HG02938 (cell line): ENCODE measurements around the gene IGSF3.

Experiments
- ATAC-seq: cut with Tn5 transposase; IDR thresholded peaks from one replicate; pipeline ENCODE4 v1.9.1; 2021; ENCODE audit warnings: mild to moderate bottlenecking, moderate library complexity; ENCODE audit not compliant: unreplicated experiment

IGSF3 gene

DNA sequence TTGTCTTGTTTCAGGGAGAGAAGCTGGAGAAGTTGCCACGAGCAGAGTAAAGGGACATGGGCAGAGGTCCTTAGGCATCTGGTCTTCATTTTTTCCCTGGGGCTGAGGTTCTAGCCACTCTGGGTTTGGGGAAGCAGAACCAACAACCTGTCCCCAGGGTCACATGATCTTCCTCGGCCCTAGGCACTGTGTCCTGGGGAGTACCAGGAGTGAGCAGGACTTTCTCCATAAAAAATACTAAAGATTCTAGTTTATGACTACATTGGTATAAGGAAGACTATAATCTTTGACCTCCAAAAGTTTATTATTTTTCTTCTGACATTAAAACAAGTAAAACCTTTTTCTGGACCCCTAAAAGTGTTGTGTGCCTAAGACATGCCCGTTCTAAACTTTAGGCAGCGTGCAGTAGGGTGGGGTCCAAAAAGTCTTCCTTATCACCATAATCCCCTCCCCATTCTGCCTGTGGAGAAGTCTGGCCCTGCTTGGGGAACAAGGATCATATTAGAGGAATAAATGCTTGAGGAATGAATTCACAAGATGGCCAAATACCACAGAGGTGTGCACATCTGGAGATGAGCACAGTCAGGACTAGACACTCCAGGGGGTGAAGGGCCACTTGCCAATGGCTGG lies 19.3 kb upstream of the IGSF3 start:
- ATAC-seq: no peak

DNA sequence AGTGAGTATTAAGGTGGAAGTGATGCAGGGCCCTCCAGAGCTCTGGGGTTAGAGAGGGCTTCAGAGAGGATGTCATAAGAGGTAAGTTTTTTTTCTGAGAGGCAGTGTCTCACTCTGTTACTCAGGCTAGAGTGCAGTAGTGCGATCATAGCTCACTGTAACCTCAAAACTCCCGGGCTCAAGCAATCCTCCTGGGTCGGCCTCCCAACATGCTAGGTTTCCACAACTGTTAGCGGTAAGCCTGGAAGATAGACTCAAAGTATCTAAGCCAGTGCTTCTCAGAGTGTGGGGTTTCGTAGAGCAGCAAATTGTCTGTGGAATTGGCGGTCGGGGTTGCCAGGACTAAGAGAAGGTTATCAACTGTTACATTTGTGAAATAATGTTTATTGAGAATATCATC lies 18.6 kb upstream of the IGSF3 start:
- no peak for ATAC-seq

- no peak for ATAC-seq
Observed at GRCh38 chr1:116684575-116684974, 17.0 kb upstream of the IGSF3 start.

DNA sequence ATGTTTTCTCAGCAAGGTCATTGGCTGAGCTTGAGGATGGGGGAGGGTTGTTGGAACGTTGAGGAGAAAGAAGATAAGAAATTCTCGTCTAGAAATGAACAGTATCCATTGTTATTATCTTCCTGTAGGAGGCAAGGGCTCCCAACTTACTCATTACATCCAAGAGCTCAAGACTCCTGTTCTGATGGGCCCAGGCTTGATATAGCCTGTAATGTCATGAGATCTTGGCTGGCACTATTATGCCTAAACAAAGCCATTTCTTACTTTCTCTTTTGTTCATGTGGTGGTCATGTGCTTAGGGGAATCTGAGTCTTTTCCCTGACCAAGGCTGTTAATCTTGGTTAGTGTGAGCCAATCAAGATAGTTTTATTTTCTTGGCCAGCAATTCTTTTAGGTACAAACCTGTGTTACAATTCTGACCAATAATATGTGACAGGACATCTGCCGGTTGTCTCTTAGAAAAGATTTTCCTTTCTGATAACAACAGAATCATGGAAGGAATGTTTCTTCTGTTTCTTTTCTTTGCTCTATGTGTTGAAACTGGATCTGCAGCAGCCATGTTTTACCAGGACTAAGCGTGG lies 15.2 kb upstream of the IGSF3 start:
- ATAC-seq: no peak

DNA sequence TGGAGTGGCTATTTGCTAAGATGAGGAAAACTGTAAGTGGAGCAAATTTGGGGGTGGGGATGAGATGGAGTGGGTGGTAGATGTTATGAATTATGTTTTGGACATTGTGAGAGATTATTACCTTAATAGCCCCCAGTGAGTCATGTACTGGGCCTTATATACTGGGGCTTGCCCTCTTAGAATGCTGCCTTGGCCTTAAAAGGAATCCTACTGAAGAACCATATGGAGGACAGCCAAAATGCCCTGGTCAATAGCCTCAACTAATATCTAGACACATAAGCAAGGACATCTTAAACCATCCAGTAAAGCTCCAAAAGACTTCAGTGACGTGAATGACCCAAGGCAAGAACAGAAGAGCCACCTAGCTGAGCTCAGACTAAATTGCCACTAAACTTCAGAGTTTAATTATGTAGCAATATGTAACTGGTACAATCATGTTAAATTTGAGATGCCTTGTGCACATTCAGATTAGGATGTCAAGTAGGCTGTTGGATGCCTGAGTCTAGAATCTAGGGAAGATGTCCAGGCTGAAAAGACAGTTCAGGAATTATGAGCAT lies 13.9 kb upstream of the IGSF3 start:
- no peak for ATAC-seq

DNA sequence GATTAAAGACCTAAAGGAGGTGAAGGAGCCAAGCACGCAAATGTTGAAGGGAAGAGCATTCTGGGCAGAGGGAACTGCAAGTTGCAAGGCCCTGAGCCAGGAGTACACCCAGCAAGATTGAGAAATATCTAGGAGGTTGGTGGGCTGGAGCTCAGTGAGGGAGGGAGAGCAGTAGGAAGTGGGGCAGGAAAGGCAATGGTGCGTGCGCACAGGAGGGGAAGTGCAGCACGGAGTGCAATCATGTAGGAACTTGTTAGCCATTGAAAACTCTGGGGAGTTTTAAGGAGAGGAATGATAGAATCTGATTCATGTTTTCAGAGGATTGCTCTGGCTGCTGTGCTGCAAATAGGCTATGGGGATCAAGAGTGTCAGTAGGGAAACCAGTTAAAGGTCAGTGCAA lies 13.2 kb upstream of the IGSF3 start:
- ATAC-seq: no peak

DNA sequence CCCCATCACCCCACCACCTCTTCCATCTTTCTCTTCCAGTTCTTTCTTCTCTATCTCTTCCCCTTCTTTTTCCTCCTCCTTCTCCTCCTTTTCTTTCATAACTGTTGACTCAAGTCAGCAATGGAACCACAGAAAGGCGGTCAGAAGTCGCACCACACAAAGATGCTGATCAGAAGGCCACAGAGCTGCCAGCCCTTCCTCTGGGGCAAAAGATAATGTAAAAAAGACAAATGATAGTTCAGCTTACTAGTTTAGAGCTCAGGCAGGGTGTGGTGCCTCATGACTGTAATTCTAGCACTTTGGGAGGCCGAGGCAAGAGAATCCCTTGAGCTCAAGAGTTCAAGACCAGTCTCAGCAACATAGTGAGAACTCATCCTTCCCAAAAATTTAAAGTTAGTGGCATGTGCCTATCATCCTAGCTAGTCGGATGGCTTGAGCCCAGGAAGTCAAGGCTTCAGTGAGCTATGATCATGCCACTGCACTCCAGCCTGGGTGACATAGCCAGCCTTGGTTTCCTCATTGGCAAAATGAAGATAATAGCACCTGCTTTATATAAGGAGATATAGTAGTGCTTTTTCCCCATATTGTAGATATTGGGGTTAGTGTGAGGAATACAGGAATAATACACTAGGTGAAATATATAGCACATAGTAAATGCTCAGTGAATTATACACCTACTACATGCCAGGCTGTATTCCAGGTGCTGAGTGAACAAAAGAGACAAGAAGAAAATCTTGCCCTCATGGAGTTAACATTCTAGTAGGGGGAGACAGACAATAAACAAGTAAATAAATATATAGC lies 12.5 kb upstream of the IGSF3 start:
- ATAC-seq: no peak

DNA sequence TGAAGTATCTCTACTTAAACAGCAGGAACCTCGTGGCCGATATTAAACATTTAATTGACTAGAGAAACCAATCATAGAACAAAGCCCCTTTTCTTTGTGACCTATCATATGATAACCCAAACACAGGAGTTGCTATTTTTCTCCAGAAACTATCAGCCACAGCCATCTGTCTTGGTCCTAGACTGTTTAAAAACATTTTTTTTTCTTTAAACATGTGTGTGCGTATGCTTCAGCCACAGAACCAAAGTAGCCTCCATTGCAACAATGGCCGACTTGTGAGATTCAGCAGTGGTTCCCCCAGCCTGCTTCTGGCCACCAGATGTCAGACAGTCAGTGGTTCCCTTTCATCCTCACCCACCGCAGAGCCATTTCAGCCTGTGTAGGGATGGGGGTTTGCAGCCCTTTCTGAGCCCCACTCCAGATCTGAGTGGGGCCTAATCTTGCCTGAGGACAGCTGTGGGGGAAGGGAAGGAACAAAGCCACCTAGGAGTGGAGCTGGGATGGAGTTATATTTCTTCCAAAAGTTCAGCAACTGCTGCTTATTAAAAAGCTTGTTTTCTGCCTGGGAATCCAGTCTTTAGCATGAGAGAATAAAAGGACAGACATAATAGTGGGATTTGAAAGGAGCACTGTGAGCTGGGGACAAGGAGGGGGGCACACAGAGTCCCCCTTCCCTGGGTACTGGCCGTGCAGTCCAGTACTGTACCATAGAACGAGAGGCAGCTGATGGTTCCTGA lies 11.7 kb upstream of the IGSF3 start:
- ATAC-seq: no peak

GRCh38 chr1:116678732-116679090 lies 11.2 kb upstream of the IGSF3 start:
- no peak for ATAC-seq

DNA sequence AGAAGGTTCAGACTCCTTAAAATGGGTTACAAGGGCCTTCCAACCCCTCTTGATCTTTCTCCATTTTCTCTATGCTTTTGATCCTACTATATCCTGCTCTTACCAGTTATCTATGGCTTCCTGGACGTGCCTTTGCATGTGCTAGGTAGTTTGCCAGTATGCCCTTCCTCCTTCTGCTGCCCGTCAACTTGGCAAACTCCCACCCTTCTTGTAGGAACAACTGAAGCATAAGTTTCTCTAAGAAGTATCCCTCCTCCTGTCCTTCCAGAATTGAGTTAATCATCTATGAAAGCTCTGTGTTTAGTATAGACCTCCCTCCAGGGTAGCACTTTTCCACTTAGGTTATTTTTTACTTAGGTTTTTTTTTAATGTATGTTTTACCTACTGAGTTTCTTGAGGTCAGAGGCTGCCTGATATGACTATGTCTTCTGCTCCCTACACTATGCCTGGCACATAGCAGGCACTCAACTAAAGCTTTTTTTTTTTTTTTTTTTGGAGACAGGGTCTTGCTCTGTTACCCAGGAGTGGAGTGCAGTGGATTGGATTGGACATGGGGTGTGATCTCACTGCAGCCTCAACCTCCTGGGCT lies 10.0 kb upstream of the IGSF3 start:
- no peak for ATAC-seq

GRCh38 chr1:116676291-116676690 lies 8.8 kb upstream of the IGSF3 start:
- ATAC-seq: no peak

GRCh38 chr1:116674751-116675150 lies 7.2 kb upstream of the IGSF3 start:
- no peak for ATAC-seq

DNA sequence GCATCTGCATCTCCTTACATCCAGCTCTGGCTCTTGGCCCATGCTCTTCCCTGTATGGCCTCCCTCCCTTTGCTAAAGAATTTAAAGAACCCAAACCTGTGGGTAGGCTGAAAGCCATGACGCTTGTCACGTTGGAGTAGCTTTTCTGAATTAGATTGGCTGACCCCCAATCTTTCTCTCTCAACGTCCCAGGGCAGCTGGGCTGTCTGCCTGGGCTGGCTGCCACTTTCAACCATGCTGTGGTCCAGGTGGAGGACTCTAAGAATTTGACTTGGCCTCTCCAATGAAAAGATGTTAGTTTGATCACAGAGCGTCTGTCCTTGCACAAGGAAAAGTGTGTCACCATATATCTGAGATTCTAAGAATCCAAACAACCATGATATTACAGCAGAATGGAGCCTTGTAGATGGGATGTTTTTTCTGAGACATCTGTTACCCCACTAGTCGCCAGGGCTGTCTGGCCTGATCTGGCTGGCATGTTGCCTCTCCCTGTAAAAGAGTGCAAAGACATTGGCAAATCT lies 6.5 kb upstream of the IGSF3 start:
- no peak for ATAC-seq

DNA sequence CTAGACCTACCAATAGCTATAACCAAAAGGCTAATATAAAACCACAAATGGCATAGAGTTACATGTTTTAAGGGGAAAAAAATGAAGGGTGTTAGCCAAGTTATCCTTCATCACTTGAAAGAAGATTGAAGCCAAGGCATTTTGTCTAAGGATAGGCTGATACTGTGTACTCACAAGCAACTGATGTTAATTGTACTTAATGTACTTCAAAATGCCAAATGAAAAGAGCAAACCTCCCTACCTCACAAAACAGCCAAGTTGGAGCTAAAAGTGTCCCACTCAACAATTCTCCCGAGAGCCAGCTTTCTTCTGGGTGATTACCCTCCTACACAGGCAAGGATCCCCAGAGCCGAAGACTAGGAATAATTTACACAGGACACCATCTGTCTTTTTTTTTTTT lies 4.4 kb upstream of the IGSF3 start:
- ATAC-seq: no peak

DNA sequence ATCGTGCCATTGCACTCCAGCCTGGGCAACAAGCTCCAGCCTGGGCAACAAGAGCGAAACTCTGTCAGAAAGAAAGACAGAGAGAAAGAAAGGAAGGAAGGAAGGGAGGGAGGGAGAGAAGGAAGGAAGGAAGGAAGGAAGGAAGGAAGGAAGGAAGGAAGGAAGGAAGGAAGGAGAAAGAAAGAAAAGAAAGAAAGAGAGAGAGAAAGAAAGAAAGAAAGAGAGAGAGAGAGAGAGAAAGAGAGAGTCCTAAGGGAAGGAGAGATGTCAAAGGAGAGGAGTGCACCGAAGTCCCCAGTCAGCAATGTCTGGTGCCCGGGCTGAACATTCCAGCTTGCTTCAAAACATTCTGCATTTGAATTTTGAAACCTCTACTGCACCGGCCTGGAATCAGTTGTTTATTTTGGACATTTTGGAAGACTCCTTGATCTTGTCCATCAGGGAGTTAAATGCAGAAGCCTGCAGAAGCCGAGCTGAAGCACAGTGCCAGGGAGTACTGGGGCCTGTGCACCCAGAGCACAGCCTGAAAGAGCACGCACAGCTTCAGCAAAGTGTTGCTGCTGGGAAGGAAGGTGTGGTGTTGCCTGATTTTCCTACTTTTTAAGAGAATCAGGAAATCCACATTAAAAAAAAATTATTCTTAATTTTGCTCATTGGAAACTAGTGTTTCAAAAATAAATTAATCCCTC lies 3.7 kb upstream of the IGSF3 start:
- ATAC-seq: no peak

- ATAC-seq: no peak
Observed at GRCh38 chr1:116668277-116668676, 744 bp upstream of the IGSF3 start.

DNA sequence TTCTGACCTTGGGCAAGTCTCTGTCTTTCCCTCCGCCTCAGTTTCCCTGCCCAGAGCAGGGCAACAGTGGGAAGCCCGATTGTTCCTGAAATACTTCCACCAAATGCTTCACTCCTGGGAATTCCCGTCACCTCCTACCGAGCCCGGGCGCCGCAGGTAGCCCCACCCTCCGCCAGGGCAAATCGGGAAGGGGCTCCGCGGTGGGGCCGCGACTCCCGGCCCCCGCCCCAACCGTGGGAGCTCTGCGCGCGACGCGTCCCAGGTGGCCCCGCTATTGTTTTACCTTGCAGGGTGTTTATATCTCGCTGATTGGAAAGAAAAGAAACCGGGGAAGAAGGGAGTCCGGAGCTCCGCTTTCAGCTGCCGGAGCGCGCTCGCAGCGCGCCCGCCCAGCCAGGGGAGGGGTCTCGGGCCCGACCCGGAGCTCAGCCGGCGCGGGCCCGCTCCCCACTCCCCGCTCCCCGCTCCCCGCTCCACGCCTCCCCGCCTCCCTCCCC lies 407 bp downstream of the IGSF3 start:
- ATAC-seq: no peak

DNA sequence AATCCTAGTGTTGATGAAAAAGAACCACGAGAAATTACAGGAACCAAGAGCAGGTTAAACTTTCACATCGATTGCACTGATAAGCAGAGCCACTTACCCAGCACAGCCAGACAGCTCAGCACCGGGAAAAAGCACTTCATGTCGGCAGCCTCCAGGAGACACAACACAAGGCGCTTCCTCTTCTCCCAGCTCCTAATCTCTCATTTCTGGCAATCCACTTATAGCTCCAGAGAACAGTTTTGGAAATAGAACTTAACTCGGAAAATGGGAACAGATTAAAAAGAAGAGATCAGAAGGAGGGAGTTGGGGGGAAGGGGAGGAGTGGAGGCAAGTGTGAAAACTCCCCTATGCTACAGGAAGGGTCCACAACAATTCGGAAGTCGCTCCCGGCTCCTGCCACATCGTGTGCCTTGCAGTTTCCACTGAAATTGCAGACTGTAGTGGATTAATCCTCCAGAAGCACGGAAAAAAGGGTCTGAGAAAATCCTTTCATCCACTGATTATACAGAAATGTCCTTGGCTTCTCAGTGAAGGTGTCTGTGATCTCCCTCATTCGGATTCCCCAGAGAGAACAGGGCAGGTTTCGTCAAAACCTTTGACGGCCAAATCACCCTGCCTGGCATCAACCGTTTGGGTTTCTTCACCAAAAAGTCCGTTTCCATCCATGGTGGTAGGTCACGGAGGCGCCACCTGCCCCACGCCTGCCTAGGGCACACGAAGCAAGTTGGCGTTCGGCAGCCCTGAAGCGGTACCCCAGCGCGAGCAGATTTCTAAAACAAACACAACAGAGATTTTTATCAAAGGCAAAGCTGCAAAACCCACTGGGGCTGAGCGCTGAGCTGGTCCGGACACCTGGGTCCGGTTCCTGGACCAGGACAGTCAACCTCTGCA lies 1.1 kb downstream of the IGSF3 start:
- no peak for ATAC-seq

- no peak for ATAC-seq
Observed at GRCh38 chr1:116664978-116665371, 2.6 kb downstream of the IGSF3 start.
